SK-N-SH (cell line): Measurements from ENCODE around the gene FAM149B1. TPM values are rescaled to one million over a fixed set of nuclear protein-coding genes. Genes with fewer than 3 reads are reported as not detected.

Experiments
- CTCF ChIA-PET: fragments of 300-600, 350-600 bp; formaldehyde crosslinking; extraction: SDS; loops from one replicate; lab custom pipeline; 2021; lab: Yijun Ruan, JAX
- POLR2A ChIA-PET: fragments of 350-600 bp; sonication (Branson Sonifier 250); formaldehyde crosslinking; extraction: SDS; loops from one replicate; lab custom pipeline; 2020; ENCODE audit warnings: antibody characterized with exemption, inconsistent platforms; lab: Yijun Ruan, JAX
- DNase-seq: peaks from one replicate; pipeline ENCODE4 v3.0.0; 2012
- H2AFZ ChIP-seq: fragments of 200-600 bp; sonication (generic); 2 replicates; pipeline ENCODE4 v1.8.1; 2016; ENCODE audit warnings: antibody characterized with exemption, mild to moderate bottlenecking, low read depth
- H3F3A ChIP-seq: fragments of 200-600 bp; sonication (generic); replicated peaks from 2 replicates; pipeline ENCODE3; 2016; ENCODE audit warnings: antibody characterized with exemption, mild to moderate bottlenecking; ENCODE audit not compliant: insufficient read depth
- H3K27ac ChIP-seq, 2 experiments: fragments of 200-500 bp in 1 of 2; fragments of 200-600 bp in 1 of 2; sonication (Bioruptor generic) in 1 of 2; sonication (generic), shearing (Covaris generic) in 1 of 2; 2 replicates each; pipeline versions ENCODE4 v1.5.1 to v1.6.1; 2014 to 2016; ENCODE audit warnings: low read depth in 2 of 2, inconsistent platforms in 1 of 2, low read length in 1 of 2, mild to moderate bottlenecking in 1 of 2, mixed read lengths in 1 of 2
- H3K27me3 ChIP-seq: fragments of 200-600 bp; sonication (generic), shearing (Covaris generic); 2 replicates; pipeline ENCODE4 v1.6.1; 2016; ENCODE audit warnings: mixed run types; ENCODE audit not compliant: insufficient read depth
- H3K36me3 ChIP-seq, 2 experiments: fragments of 200-500 bp in 1 of 2; fragments of 200-600 bp in 1 of 2; sonication (Bioruptor generic) in 1 of 2; sonication (generic) in 1 of 2; replicated peaks in 1 of 2; 2 replicates each; pipeline versions ENCODE3 to v1.5.1; 2014 to 2016; ENCODE audit warnings: low read length in 1 of 2, mild to moderate bottlenecking in 1 of 2; ENCODE audit not compliant: insufficient read depth in 2 of 2, control insufficient read depth in 1 of 2
- H3K4me1 ChIP-seq, 2 experiments: fragments of 200-500 bp in 1 of 2; fragments of 200-600 bp in 1 of 2; sonication (Bioruptor generic) in 1 of 2; sonication (generic), shearing (Covaris generic) in 1 of 2; 2 replicates each; pipeline versions ENCODE4 v1.5.1 to v1.6.1; 2014 to 2016; ENCODE audit warnings: low read depth in 1 of 2, low read length in 1 of 2, mixed run types in 1 of 2; ENCODE audit not compliant: insufficient read depth in 2 of 2, control insufficient read depth in 1 of 2
- H3K4me2 ChIP-seq: fragments of 200-600 bp; sonication (generic), shearing (Covaris generic); 2 replicates; pipeline ENCODE4 v1.6.1; 2017; ENCODE audit warnings: mixed run types
- H3K4me3 ChIP-seq, 2 experiments: fragments of 200-500 bp in 1 of 2; fragments of 200-600 bp in 1 of 2; sonication (Bioruptor generic) in 1 of 2; sonication (generic), shearing (Covaris generic) in 1 of 2; 2 replicates each; pipeline versions ENCODE4 v1.5.1 to v1.8.1; 2014 to 2016; ENCODE audit warnings: low read depth in 2 of 2, inconsistent platforms in 1 of 2, low read length in 1 of 2, mild to moderate bottlenecking in 1 of 2, mixed read lengths in 1 of 2, moderate library complexity in 1 of 2
- H3K79me2 ChIP-seq: fragments of 200-600 bp; sonication (generic); 2 replicates; pipeline ENCODE4 v1.8.1; 2017; ENCODE audit warnings: mild to moderate bottlenecking; ENCODE audit not compliant: insufficient read depth
- H3K9ac ChIP-seq: fragments of 200-600 bp; sonication (generic); 2 replicates; pipeline ENCODE4 v1.6.1; 2017; ENCODE audit warnings: mixed run types
- H3K9me2 ChIP-seq: fragments of 200-600 bp; sonication (generic); 2 replicates; pipeline ENCODE4 v1.6.1; 2017; ENCODE audit warnings: mixed run types
- H3K9me3 ChIP-seq: fragments of 200-600 bp; sonication (generic); 2 replicates; pipeline ENCODE4 v1.6.1; 2017; ENCODE audit warnings: mixed run types, mild to moderate bottlenecking, moderate library complexity
- H4K20me1 ChIP-seq: fragments of 200-600 bp; sonication (generic); 2 replicates; pipeline ENCODE4 v1.6.1; 2017; ENCODE audit warnings: mild to moderate bottlenecking, mixed run types; ENCODE audit not compliant: insufficient read depth
- EP300 ChIP-seq, 2 experiments: IDR thresholded peaks; 2 replicates each; pipeline versions ENCODE4 v1.4.0 to v1.6.1; 2012; ENCODE audit warnings: borderline replicate concordance in 1 of 2, low read depth in 1 of 2, low read length in 1 of 2
- MXI1 ChIP-seq: IDR thresholded peaks from 2 replicates; pipeline ENCODE4 v1.6.1; 2012; ENCODE audit warnings: mild to moderate bottlenecking, low read depth, low read length, improper control_type of control experiment
- REST ChIP-seq: IDR thresholded peaks from 2 replicates; pipeline ENCODE4 v1.6.1; 2012; ENCODE audit warnings: mild to moderate bottlenecking, low read depth, low read length, moderate library complexity
- SMC3 ChIP-seq: IDR thresholded peaks from 2 replicates; pipeline ENCODE4 v1.6.1; 2012; ENCODE audit warnings: low read depth, low read length, improper control_type of control experiment
- TAF1 ChIP-seq: IDR thresholded peaks from 2 replicates; pipeline ENCODE4 v1.6.1; 2012; ENCODE audit warnings: low read depth, mild to moderate bottlenecking, low read length, moderate library complexity, borderline replicate concordance
- TEAD4 ChIP-seq: IDR thresholded peaks from 2 replicates; pipeline ENCODE4 v1.4.0; 2012; ENCODE audit warnings: mild to moderate bottlenecking, borderline replicate concordance; ENCODE audit not compliant: insufficient read depth
- ZBTB33 ChIP-seq: IDR thresholded peaks from 2 replicates; pipeline ENCODE4 v1.4.0; 2012; ENCODE audit warnings: low read depth, borderline replicate concordance
- WGBS: methylation state at CpG from one replicate; pipeline ENCODE4 v1.1.6; 2017; ENCODE audit warnings: low lambda C conversion rate; 5-methylcytosine and 5-hydroxymethylcytosine counted together
- polyA plus RNA-seq, 3 experiments: library from polyadenylated mRNA; depleted of rRNA; stranded (reverse); fragments of >200 nt; gene quantifications; 2 replicates each; pipeline ENCODE4 v1.2.3, GENCODE V29; 2012
- TF ChIP-seq, protein P1 (sequence below): fragments of 150-350 bp; IDR thresholded peaks from 2 replicates; pipeline ENCODE4 v1.6.1; 2017; ENCODE audit warnings: antibody characterized with exemption, low read length, low read depth, borderline replicate concordance
- TF ChIP-seq, protein P2 (sequence below): IDR thresholded peaks from 2 replicates; pipeline ENCODE4 v1.4.0; 2012; ENCODE audit warnings: low read depth

The FAM149B1 gene
- polyA plus RNA-seq, 1 of the 3 experiments (the other 2 are of a cell fraction) = 28.2 TPM

- no peaks in the 10 kb centered on the region for H3K4me1 ChIP-seq
- no peak overlapping the region for H3K27ac ChIP-seq
- no peak overlapping the region for H3K4me3 ChIP-seq
- no peak overlapping the region for H2AFZ ChIP-seq
- TF ChIP-seq EP300 (IDR thresholded peaks at IDR 0.05; ENCODE audit: borderline replicate concordance in 1 of 2, low read depth in 1 of 2, low read length in 1 of 2) (no peak), REST (no peak), TAF1 (no peak), TEAD4 (no peak), SMC3 (no peak), MXI1 (no peak), ZBTB33 (no peak)
- TF ChIP-seq, protein P1, sequence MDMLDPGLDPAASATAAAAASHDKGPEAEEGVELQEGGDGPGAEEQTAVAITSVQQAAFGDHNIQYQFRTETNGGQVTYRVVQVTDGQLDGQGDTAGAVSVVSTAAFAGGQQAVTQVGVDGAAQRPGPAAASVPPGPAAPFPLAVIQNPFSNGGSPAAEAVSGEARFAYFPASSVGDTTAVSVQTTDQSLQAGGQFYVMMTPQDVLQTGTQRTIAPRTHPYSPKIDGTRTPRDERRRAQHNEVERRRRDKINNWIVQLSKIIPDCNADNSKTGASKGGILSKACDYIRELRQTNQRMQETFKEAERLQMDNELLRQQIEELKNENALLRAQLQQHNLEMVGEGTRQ = no peak
- TF ChIP-seq, protein P2, sequence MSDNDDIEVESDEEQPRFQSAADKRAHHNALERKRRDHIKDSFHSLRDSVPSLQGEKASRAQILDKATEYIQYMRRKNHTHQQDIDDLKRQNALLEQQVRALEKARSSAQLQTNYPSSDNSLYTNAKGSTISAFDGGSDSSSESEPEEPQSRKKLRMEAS = no peak
- no peaks in the 10 kb centered on the region; the same call in 1 of the 2 replicates for H3K79me2 ChIP-seq
- WGBS = 94% methylated on average over 2 of the region's 2 CpGs
- peaks cover 3% of the 10 kb centered on the region for H3F3A ChIP-seq
- DNase-seq = no peak
- no peaks in the 10 kb centered on the region for H3K27me3 ChIP-seq
- ChIA-PET POLR2A (no interaction called here), CTCF (interaction anchor here (0.6 to 6.4 kb wide), 3 partner anchors 27 to 258 kb away, joined by 3 to 25 read pairs (median 3); no protein-coding TSS in a partner anchor)
- H3K9me2 ChIP-seq = no peaks in the 10 kb centered on the region
- H4K20me1 ChIP-seq = no peaks in the 10 kb centered on the region
- H3K36me3 ChIP-seq = peaks cover 78 to 90% of the 10 kb centered on the region in 2 experiments
- H3K9me3 ChIP-seq = no peaks in the 10 kb centered on the region
- no peak overlapping the region for H3K9ac ChIP-seq
- H3K4me2 ChIP-seq = no peak overlapping the region
Observed at GRCh38 chr10:73131913-73132686, 35.8 kb upstream of the FAM149B1 start.
